Keratinocyte (primary cell): ENCODE data around the gene C15orf39.

ENCODE experiments used
- CTCF ChIP-seq, 3 experiments: IDR thresholded peaks in 1 of 3; conservative IDR thresholded peaks in 1 of 3; optimal IDR thresholded peaks in 1 of 3; 2 replicates in 2 of 3; 3 replicates in 1 of 3; pipeline versions ENCODE3 to v1.5.1; 2011; ENCODE audit warnings: low read length in 3 of 3, mild to moderate bottlenecking in 3 of 3, moderate library complexity in 2 of 3, control low read depth in 1 of 3, inconsistent platforms in 1 of 3; ENCODE audit not compliant: insufficient read depth in 2 of 3; ENCODE audit errors: extremely low read depth in 1 of 3
- EZH2 ChIP-seq: IDR thresholded peaks from one replicate; pipeline ENCODE4 v1.6.1; 2012; ENCODE audit warnings: inconsistent platforms, mild to moderate bottlenecking, low read length, moderate library complexity

DNA sequence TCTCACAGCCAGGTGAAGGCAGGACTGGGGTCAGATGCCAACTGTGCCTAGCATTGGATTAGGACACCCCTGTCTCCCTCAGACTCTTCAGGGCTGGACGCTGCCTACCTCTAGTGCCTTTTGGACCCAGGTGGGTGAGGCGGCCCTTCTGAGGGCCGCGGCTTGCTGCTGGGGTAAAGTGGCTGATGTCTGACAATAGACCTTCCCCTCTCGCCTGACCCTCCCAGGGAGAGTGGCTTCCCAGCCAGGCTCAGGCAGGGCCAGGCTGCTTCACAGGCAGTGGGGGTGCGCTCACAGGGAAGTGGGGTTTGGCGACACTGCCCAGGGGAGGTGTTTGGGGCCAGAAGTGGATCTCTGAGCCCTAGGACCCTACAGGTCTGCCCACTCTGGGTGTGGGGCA is 43.3 kb upstream of the C15orf39 start:
- no peak for TF ChIP-seq CTCF (optimal IDR thresholded peaks at IDR 0.05 in 1 of 3, IDR thresholded peaks at IDR 0.05 in 1 of 3, conservative IDR thresholded peaks at IDR 0.05 in 1 of 3; ENCODE audit: extremely low read depth in 1 of 3, insufficient read depth in 2 of 3, low read length in 3 of 3)
- TF ChIP-seq EZH2 = no peak
